GM18499 (cell line): ENCODE data around the gene INPP5D.
"Not testable (repeated sequence)": the region's sequence is repeated elsewhere in the genome, so short reads cannot be mapped to it uniquely, and the experiment has no call there.

Experiments
- ATAC-seq: cut with Tn5 transposase; IDR thresholded peaks from one replicate; pipeline ENCODE4 v1.9.1; 2021; ENCODE audit warnings: moderate number of reproducible peaks; ENCODE audit not compliant: insufficient read depth, unreplicated experiment

INPP5D gene

GRCh38 chr2:233131936-233132720 is 72.0 kb downstream of the INPP5D start:
- ATAC-seq = no peak

GRCh38 chr2:233133239-233133638 is 73.1 kb downstream of the INPP5D start:
- ATAC-seq = no peak

GRCh38 chr2:233135421-233135820 is 75.3 kb downstream of the INPP5D start:
- ATAC-seq = no peak

- no peak for ATAC-seq
Measured at GRCh38 chr2:233137040-233137439, 76.9 kb downstream of the INPP5D start.

GRCh38 chr2:233140077-233140585 is 80.0 kb downstream of the INPP5D start:
- no peak for ATAC-seq

GRCh38 chr2:233140978-233141377 is 80.8 kb downstream of the INPP5D start:
- ATAC-seq = no peak

GRCh38 chr2:233141901-233142300 is 81.8 kb downstream of the INPP5D start:
- no peak for ATAC-seq

- peak; percentile 60 for ATAC-seq
Measured at GRCh38 chr2:233142355-233142897, 82.3 kb downstream of the INPP5D start.

- ATAC-seq = no peak
Measured at GRCh38 chr2:233143700-233144331, 83.7 kb downstream of the INPP5D start.

GRCh38 chr2:233145726-233146125 is 85.6 kb downstream of the INPP5D start:
- no peak for ATAC-seq

GRCh38 chr2:233146194-233146593 is 86.1 kb downstream of the INPP5D start:
- ATAC-seq = no peak

GRCh38 chr2:233147136-233147828 is 87.1 kb downstream of the INPP5D start:
- no peak for ATAC-seq

GRCh38 chr2:233147829-233148167 is 87.7 kb downstream of the INPP5D start:
- no peak for ATAC-seq

GRCh38 chr2:233148354-233148753 is 88.2 kb downstream of the INPP5D start:
- no peak for ATAC-seq

- ATAC-seq = no peak
Measured at GRCh38 chr2:233152541-233152940, 92.4 kb downstream of the INPP5D start.

GRCh38 chr2:233153146-233153798 is 93.1 kb downstream of the INPP5D start:
- no peak for ATAC-seq

GRCh38 chr2:233156001-233156400 is 95.9 kb downstream of the INPP5D start:
- no peak for ATAC-seq

- not testable (repeated sequence) for ATAC-seq
Measured at GRCh38 chr2:233156461-233156860, 96.3 kb downstream of the INPP5D start.

- no peak for ATAC-seq
Measured at GRCh38 chr2:233161730-233162129, 101.6 kb downstream of the INPP5D start.

GRCh38 chr2:233162770-233163169 is 102.6 kb downstream of the INPP5D start:
- no peak for ATAC-seq
